Activated gamma-delta T cell (primary cell): ENCODE data around the gene GIPC1.
A peak's percentile ranks its signal among the peaks of the same experiment; 100 is the strongest.

Source experiments
- DNase-seq: peaks from one replicate; lab custom pipeline; 2025; lab: John Stamatoyannopoulos, UW

GIPC1 gene

GRCh38 chr19:14494411-14494810 lies 1.5 kb downstream of the GIPC1 start:
- DNase-seq, result no peak

- DNase-seq, result no peak
These were observed 3.1 kb downstream of the GIPC1 start for GRCh38 chr19:14492756-14493337.

- no peak for DNase-seq
These were observed 8.4 kb downstream of the GIPC1 start for GRCh38 chr19:14487370-14488125.

- DNase-seq, result no peak
These were observed 13.6 kb downstream of the GIPC1 start for GRCh38 chr19:14482172-14482941.

- DNase-seq, result no peak
These were observed 15.2 kb downstream of the GIPC1 start for GRCh38 chr19:14480700-14481079.

- peak; percentile 48 for DNase-seq
These were observed 15.8 kb downstream of the GIPC1 start for GRCh38 chr19:14479975-14480699.

GRCh38 chr19:14479309-14479974 lies 16.5 kb downstream of the GIPC1 start:
- DNase-seq, result no peak

GRCh38 chr19:14478113-14478545 lies 17.8 kb downstream of the GIPC1 start:
- DNase-seq, result no peak

GRCh38 chr19:14477418-14478112 lies 18.4 kb downstream of the GIPC1 start:
- DNase-seq, result no peak

- peak; percentile 58 for DNase-seq
These were observed 19.1 kb downstream of the GIPC1 start for GRCh38 chr19:14476673-14477401.

GRCh38 chr19:14476327-14476672 lies 19.6 kb downstream of the GIPC1 start:
- no peak for DNase-seq

- no peak for DNase-seq
These were observed 20.5 kb downstream of the GIPC1 start, which contains the start of gene PTGER1 for GRCh38 chr19:14475251-14476073. Gene PTGER1, minus strand, starts transcription at chr19:14475354. Its CDS starts 1,034 bp downstream, at chr19:14474320.

GRCh38 chr19:14474827-14475226 lies 21.1 kb downstream of the GIPC1 start:
- no peak for DNase-seq

- DNase-seq, result no peak
These were observed 21.8 kb downstream of the GIPC1 start for GRCh38 chr19:14473978-14474578.

- no peak for DNase-seq
These were observed 22.6 kb downstream of the GIPC1 start for GRCh38 chr19:14473073-14473977.

GRCh38 chr19:14472202-14472938 lies 23.6 kb downstream of the GIPC1 start:
- DNase-seq, result peak; percentile 51
